Hepatocyte (in vitro differentiated cells): ENCODE data around the gene GLI3.

Experiments used
- CTCF ChIP-seq: fragments of 200-600 bp; sonication (generic); IDR thresholded peaks from 2 replicates; pipeline ENCODE4 v1.5.1; 2016; ENCODE audit warnings: antibody characterized with exemption, mild to moderate bottlenecking; ENCODE audit not compliant: poor library complexity
- EZH2 ChIP-seq: fragments of 200-600 bp; sonication (generic); IDR thresholded peaks from 2 replicates; pipeline ENCODE4 v1.6.1; 2016; ENCODE audit warnings: antibody characterized with exemption, mild to moderate bottlenecking, borderline replicate concordance
- EZH2phosphoT487 ChIP-seq: fragments of 200-600 bp; sonication (generic); IDR thresholded peaks from one replicate; pipeline ENCODE4 v1.6.1; 2018; ENCODE audit warnings: antibody characterized with exemption, mild to moderate bottlenecking, low read depth, moderate library complexity; ENCODE audit not compliant: unreplicated experiment, severe bottlenecking

- TF ChIP-seq CTCF = no peak
- TF ChIP-seq EZH2phosphoT487 = no peak
- TF ChIP-seq EZH2 = no peak
These were observed 252.1 kb downstream of the GLI3 start for GRCh38 chr7:41984888-41985287.
